ENCODE data around the gene SIL1. TPM values are rescaled to one million over a fixed set of nuclear protein-coding genes. Genes with fewer than 3 reads are reported as not detected.

SIL1 gene
- total RNA-seq, 1 donor from 2014 or later, result 41.6 TPM

DNA sequence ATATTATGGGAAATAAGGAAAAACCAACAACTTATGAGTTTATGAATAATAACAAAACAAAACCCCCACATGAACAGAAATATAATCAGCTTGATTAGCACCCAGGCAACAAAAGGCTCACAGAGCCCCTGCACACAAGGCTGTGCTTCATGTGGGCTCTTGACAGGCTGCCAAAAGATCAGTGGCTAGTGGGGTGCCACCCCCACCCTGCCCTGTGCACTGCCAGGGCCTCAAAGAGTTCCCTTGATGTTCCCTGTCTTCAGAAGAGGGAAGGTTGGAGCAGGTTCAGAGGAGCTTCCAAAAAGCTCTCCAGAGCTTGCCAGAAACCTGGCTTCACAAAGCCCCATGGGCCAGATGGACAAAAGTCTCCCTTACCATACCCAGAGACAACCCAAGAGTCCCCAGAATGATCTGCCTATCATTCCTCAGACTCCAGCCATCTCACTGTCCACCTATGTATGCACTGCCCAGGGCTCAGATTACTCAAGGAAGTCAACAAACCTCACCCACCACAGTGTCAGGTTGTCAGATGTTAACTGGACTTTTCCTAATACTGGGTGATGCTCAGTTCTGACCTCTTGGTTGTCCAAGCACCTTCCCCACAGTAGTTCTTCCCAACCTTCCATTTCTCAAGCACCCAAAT lies 87.5 kb downstream of the SIL1 start:
- Histone ChIP-seq H3K4me1 (ENCODE audit: insufficient read depth, low read length) (peaks cover 14% of the 10 kb centered on the region), H3K9ac (ENCODE audit: low read length) (no peak overlapping the region), H3K36me3 (ENCODE audit: insufficient read depth, low read length) (no peaks in the 10 kb centered on the region), H3K4me2 (ENCODE audit: low read length) (no peak overlapping the region), H3K27ac (ENCODE audit: low read depth, low read length) (no peak overlapping the region), H3K4me3 (ENCODE audit: insufficient read depth, low read depth, low read length) (no peak overlapping the region), H3K79me2 (ENCODE audit: insufficient read depth, low read length) (no peaks in the 10 kb centered on the region), H3K27me3 (ENCODE audit: insufficient read depth, low read length) (no peaks in the 10 kb centered on the region), H2AFZ (ENCODE audit: low read depth, low read length) (no peak overlapping the region), H4K20me1 (ENCODE audit: insufficient read depth, low read length) (no peaks in the 10 kb centered on the region), H3K9me3 (ENCODE audit: insufficient read depth, low read depth, low read length) (no peaks in the 10 kb centered on the region)
- H3K9me3 Mint-ChIP-seq (ENCODE audit: unreplicated experiment), result peaks cover 6% of the 10 kb centered on the region
- no peak overlapping the region for H3K4me3 Mint-ChIP-seq (ENCODE audit: unreplicated experiment)
- H3K36me3 Mint-ChIP-seq (ENCODE audit: low read depth, unreplicated experiment), result peaks cover 20% of the 10 kb centered on the region
- no peak for FAIRE-seq
- DNase-seq (ENCODE audit: low read depth), result no peak
- TF ChIP-seq, protein P1, sequence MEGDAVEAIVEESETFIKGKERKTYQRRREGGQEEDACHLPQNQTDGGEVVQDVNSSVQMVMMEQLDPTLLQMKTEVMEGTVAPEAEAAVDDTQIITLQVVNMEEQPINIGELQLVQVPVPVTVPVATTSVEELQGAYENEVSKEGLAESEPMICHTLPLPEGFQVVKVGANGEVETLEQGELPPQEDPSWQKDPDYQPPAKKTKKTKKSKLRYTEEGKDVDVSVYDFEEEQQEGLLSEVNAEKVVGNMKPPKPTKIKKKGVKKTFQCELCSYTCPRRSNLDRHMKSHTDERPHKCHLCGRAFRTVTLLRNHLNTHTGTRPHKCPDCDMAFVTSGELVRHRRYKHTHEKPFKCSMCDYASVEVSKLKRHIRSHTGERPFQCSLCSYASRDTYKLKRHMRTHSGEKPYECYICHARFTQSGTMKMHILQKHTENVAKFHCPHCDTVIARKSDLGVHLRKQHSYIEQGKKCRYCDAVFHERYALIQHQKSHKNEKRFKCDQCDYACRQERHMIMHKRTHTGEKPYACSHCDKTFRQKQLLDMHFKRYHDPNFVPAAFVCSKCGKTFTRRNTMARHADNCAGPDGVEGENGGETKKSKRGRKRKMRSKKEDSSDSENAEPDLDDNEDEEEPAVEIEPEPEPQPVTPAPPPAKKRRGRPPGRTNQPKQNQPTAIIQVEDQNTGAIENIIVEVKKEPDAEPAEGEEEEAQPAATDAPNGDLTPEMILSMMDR (IDR thresholded peaks at IDR 0.05; ENCODE audit: insufficient read depth, low read depth, low read length), result no peak
- no peak for TF ChIP-seq EZH2 (IDR thresholded peaks at IDR 0.05; ENCODE audit: insufficient read depth, low read length)
- peaks cover 16% of the 10 kb centered on the region for H3K4me1 Mint-ChIP-seq (ENCODE audit: low read depth, unreplicated experiment)
- peaks cover 6% of the 10 kb centered on the region for H3K27me3 Mint-ChIP-seq (ENCODE audit: low read depth, unreplicated experiment)
- no peak overlapping the region for H3K27ac Mint-ChIP-seq (ENCODE audit: unreplicated experiment)

DNA sequence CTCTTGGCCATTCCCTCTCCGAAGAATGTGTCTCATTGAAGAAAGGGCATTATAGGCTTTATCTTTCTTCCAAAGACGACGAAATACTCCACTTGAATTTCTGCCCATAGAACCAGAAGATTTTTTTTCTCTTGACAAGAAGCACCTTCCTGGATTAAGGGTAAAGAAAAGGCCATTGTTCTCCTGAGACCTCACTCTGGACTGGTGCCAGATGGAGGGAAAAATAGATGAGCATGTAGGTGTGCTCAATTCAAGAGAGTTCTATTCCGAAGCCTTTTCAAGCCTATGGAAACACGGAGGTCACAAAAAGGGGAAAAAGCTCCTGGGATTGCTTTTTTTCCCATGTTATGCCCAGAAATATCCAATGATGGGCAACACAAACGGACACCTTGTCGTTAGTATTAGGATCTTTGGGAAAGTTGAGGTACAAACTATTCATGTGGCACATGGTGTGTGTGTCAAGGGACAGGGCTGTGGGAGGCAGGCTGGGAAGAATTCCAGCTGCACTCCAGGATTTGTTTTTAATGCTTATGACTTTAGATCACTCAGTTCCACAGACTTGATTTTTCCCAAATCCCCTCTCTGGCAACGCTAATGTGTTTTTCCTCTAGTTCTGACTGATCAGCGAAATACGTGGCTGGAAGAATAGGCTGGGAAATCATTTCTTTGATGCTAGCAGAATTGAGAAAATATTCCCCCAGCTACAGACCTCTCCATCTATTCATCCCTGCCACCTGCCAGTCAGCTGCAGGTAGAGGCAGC lies 89.9 kb downstream of the SIL1 start:
- Histone ChIP-seq H3K79me2 (ENCODE audit: insufficient read depth, low read length) (no peaks in the 10 kb centered on the region), H4K20me1 (ENCODE audit: insufficient read depth, low read length) (no peaks in the 10 kb centered on the region), H3K27me3 (ENCODE audit: insufficient read depth, low read length) (no peaks in the 10 kb centered on the region), H3K4me3 (ENCODE audit: insufficient read depth, low read depth, low read length) (no peak overlapping the region), H3K9ac (ENCODE audit: low read length) (no peak overlapping the region), H3K27ac (ENCODE audit: low read depth, low read length) (no peak overlapping the region), H3K9me3 (ENCODE audit: insufficient read depth, low read depth, low read length) (no peaks in the 10 kb centered on the region), H2AFZ (ENCODE audit: low read depth, low read length) (no peak overlapping the region), H3K36me3 (ENCODE audit: insufficient read depth, low read length) (no peaks in the 10 kb centered on the region), H3K4me2 (ENCODE audit: low read length) (peak overlapping the region; percentile 63), H3K4me1 (ENCODE audit: insufficient read depth, low read length) (peaks cover 28% of the 10 kb centered on the region)
- H3K27ac Mint-ChIP-seq (ENCODE audit: unreplicated experiment), result no peak overlapping the region
- TF ChIP-seq, protein P1 (IDR thresholded peaks at IDR 0.05; ENCODE audit: insufficient read depth, low read depth, low read length), result no peak
- no peak for TF ChIP-seq EZH2 (IDR thresholded peaks at IDR 0.05; ENCODE audit: insufficient read depth, low read length)
- FAIRE-seq, result peak; percentile 26
- H3K4me3 Mint-ChIP-seq (ENCODE audit: unreplicated experiment), result no peak overlapping the region
- H3K9me3 Mint-ChIP-seq (ENCODE audit: unreplicated experiment), result peaks cover 6% of the 10 kb centered on the region
- H3K36me3 Mint-ChIP-seq (ENCODE audit: low read depth, unreplicated experiment), result peaks cover 12% of the 10 kb centered on the region
- H3K4me1 Mint-ChIP-seq (ENCODE audit: low read depth, unreplicated experiment), result peaks cover 26% of the 10 kb centered on the region
- DNase-seq (ENCODE audit: low read depth), result peak; percentile 62
- H3K27me3 Mint-ChIP-seq (ENCODE audit: low read depth, unreplicated experiment), result peaks cover 6% of the 10 kb centered on the region
